ENCODE measurements around the gene GOT2.

GOT2 gene

GRCh38 chr16:58730724-58731370 is 3.3 kb downstream of the GOT2 start:
- Histone ChIP-seq H3K36me3 (ENCODE audit: control insufficient read depth, insufficient read depth, low read length) (no peaks in the 10 kb centered on the region), H3K79me2 (ENCODE audit: control insufficient read depth, insufficient read depth, low read length) (peaks cover 54% of the 10 kb centered on the region), H2BK120ac (ENCODE audit: low read depth, low read length) (no peak overlapping the region), H3K27me3 (ENCODE audit: insufficient read depth, low read length, poor library complexity) (no peaks in the 10 kb centered on the region), H4K8ac (ENCODE audit: low read depth, low read length) (no peak overlapping the region), H3K4me1 (ENCODE audit: control insufficient read depth, low read depth, low read length) (no peaks in the 10 kb centered on the region), H3K4ac (ENCODE audit: low read depth, low read length) (no peak overlapping the region), H3K4me3 (ENCODE audit: low read length) (no peak overlapping the region), H3K56ac (ENCODE audit: low read length) (no peak overlapping the region), H3K79me1 (ENCODE audit: low read length) (peaks cover 17% of the 10 kb centered on the region), H3K9ac (ENCODE audit: low read length) (no peak overlapping the region), H3K23ac (ENCODE audit: low read length) (no peak overlapping the region), H2AK5ac (ENCODE audit: low read length) (no peak overlapping the region), H2BK15ac (replicated peaks; ENCODE audit: low read depth) (no peak overlapping the region), H3K27ac (ENCODE audit: low read depth, low read length) (no peak overlapping the region), H4K5ac (ENCODE audit: low read length) (no peak overlapping the region), H3K4me2 (ENCODE audit: low read length) (no peak overlapping the region), H2BK5ac (ENCODE audit: low read length) (no peak overlapping the region), H3K18ac (ENCODE audit: low read length) (no peak overlapping the region)
- no CpG with 5 or more reads among the region's 11 CpGs for WGBS (ENCODE audit: extremely low coverage, insufficient coverage, low lambda C conversion rate)
- DNase-seq: no peak

- Histone ChIP-seq H2BK120ac (ENCODE audit: low read depth, low read length) (peak overlapping the region; percentile 12), H3K4me2 (ENCODE audit: low read length) (no peak overlapping the region), H3K18ac (ENCODE audit: low read length) (no peak overlapping the region), H3K23ac (ENCODE audit: low read length) (no peak overlapping the region), H3K27me3 (ENCODE audit: insufficient read depth, low read length, poor library complexity) (no peaks in the 10 kb centered on the region), H3K27ac (ENCODE audit: low read depth, low read length) (no peak overlapping the region), H4K8ac (ENCODE audit: low read depth, low read length) (no peak overlapping the region), H3K4me1 (ENCODE audit: control insufficient read depth, low read depth, low read length) (no peaks in the 10 kb centered on the region), H3K56ac (ENCODE audit: low read length) (no peak overlapping the region), H3K9ac (ENCODE audit: low read length) (no peak overlapping the region), H3K79me2 (ENCODE audit: control insufficient read depth, insufficient read depth, low read length) (peaks cover 45% of the 10 kb centered on the region), H3K4ac (ENCODE audit: low read depth, low read length) (no peak overlapping the region), H2BK15ac (replicated peaks; ENCODE audit: low read depth) (no peak overlapping the region), H3K79me1 (ENCODE audit: low read length) (peaks cover 14% of the 10 kb centered on the region), H4K5ac (ENCODE audit: low read length) (no peak overlapping the region), H2AK5ac (ENCODE audit: low read length) (no peak overlapping the region), H3K36me3 (ENCODE audit: control insufficient read depth, insufficient read depth, low read length) (no peaks in the 10 kb centered on the region), H2BK5ac (ENCODE audit: low read length) (no peak overlapping the region), H3K4me3 (ENCODE audit: low read length) (no peak overlapping the region)
- no peak for DNase-seq
- WGBS (ENCODE audit: extremely low coverage, insufficient coverage, low lambda C conversion rate): no CpG with 5 or more reads among the region's 9 CpGs
Measured at GRCh38 chr16:58727796-58728568, 6.1 kb downstream of the GOT2 start.

GRCh38 chr16:58727028-58727781 is 6.9 kb downstream of the GOT2 start:
- Histone ChIP-seq H2BK5ac (ENCODE audit: low read length) (no peak overlapping the region), H3K36me3 (ENCODE audit: control insufficient read depth, insufficient read depth, low read length) (no peaks in the 10 kb centered on the region), H4K5ac (ENCODE audit: low read length) (no peak overlapping the region), H3K56ac (ENCODE audit: low read length) (no peak overlapping the region), H3K4me3 (ENCODE audit: low read length) (no peak overlapping the region), H3K79me1 (ENCODE audit: low read length) (peaks cover 14% of the 10 kb centered on the region), H2AK5ac (ENCODE audit: low read length) (no peak overlapping the region), H3K9ac (ENCODE audit: low read length) (no peak overlapping the region), H3K79me2 (ENCODE audit: control insufficient read depth, insufficient read depth, low read length) (peaks cover 39% of the 10 kb centered on the region), H3K27me3 (ENCODE audit: insufficient read depth, low read length, poor library complexity) (no peaks in the 10 kb centered on the region), H3K18ac (ENCODE audit: low read length) (no peak overlapping the region), H3K4ac (ENCODE audit: low read depth, low read length) (no peak overlapping the region), H3K4me1 (ENCODE audit: control insufficient read depth, low read depth, low read length) (no peaks in the 10 kb centered on the region), H3K23ac (ENCODE audit: low read length) (no peak overlapping the region), H2BK15ac (replicated peaks; ENCODE audit: low read depth) (no peak overlapping the region), H2BK120ac (ENCODE audit: low read depth, low read length) (no peak overlapping the region), H3K27ac (ENCODE audit: low read depth, low read length) (no peak overlapping the region), H4K8ac (ENCODE audit: low read depth, low read length) (no peak overlapping the region), H3K4me2 (ENCODE audit: low read length) (no peak overlapping the region)
- no CpG with 5 or more reads among the region's 9 CpGs for WGBS (ENCODE audit: extremely low coverage, insufficient coverage, low lambda C conversion rate)
- DNase-seq: no peak

GRCh38 chr16:58723109-58723508 is 11.0 kb downstream of the GOT2 start:
- no peak overlapping the region for H3K23ac ChIP-seq (ENCODE audit: low read length)
- no peak overlapping the region for H3K18ac ChIP-seq (ENCODE audit: low read length)
- no peak overlapping the region for H3K56ac ChIP-seq (ENCODE audit: low read length)
- H4K5ac ChIP-seq (ENCODE audit: low read length): no peak overlapping the region
- no peak overlapping the region for H3K9ac ChIP-seq (ENCODE audit: low read length)
- no peak overlapping the region for H2BK120ac ChIP-seq (ENCODE audit: low read depth, low read length)
- peaks cover 9% of the 10 kb centered on the region for H3K79me2 ChIP-seq (ENCODE audit: control insufficient read depth, insufficient read depth, low read length)
- H3K79me1 ChIP-seq (ENCODE audit: low read length): peaks cover 5% of the 10 kb centered on the region
- no peak for DNase-seq
- H3K4me1 ChIP-seq (ENCODE audit: control insufficient read depth, low read depth, low read length): no peaks in the 10 kb centered on the region
- H3K27me3 ChIP-seq (ENCODE audit: insufficient read depth, low read length, poor library complexity): no peaks in the 10 kb centered on the region
- no peak overlapping the region for H4K8ac ChIP-seq (ENCODE audit: low read depth, low read length)
- H3K4ac ChIP-seq (ENCODE audit: low read depth, low read length): no peak overlapping the region
- H2AK5ac ChIP-seq (ENCODE audit: low read length): no peak overlapping the region
- H2BK5ac ChIP-seq (ENCODE audit: low read length): no peak overlapping the region
- H3K36me3 ChIP-seq (ENCODE audit: control insufficient read depth, insufficient read depth, low read length): peaks cover 4% of the 10 kb centered on the region
- H3K27ac ChIP-seq (ENCODE audit: low read depth, low read length): no peak overlapping the region
- H3K4me3 ChIP-seq (ENCODE audit: low read length): no peak overlapping the region
- no peak overlapping the region for H3K4me2 ChIP-seq (ENCODE audit: low read length)
- no peak overlapping the region for H2BK15ac ChIP-seq (replicated peaks; ENCODE audit: low read depth)
- WGBS (ENCODE audit: extremely low coverage, insufficient coverage, low lambda C conversion rate): no CpG with 5 or more reads among the region's 3 CpGs

- Histone ChIP-seq H4K8ac (ENCODE audit: low read depth, low read length) (no peak overlapping the region), H3K56ac (ENCODE audit: low read length) (no peak overlapping the region), H3K79me1 (ENCODE audit: low read length) (no peaks in the 10 kb centered on the region), H2BK5ac (ENCODE audit: low read length) (no peak overlapping the region), H2AK5ac (ENCODE audit: low read length) (no peak overlapping the region), H3K79me2 (ENCODE audit: control insufficient read depth, insufficient read depth, low read length) (no peaks in the 10 kb centered on the region), H3K4me3 (ENCODE audit: low read length) (no peak overlapping the region), H3K27me3 (ENCODE audit: insufficient read depth, low read length, poor library complexity) (no peaks in the 10 kb centered on the region), H3K36me3 (ENCODE audit: control insufficient read depth, insufficient read depth, low read length) (peaks cover 14% of the 10 kb centered on the region), H2BK15ac (replicated peaks; ENCODE audit: low read depth) (no peak overlapping the region), H3K4me1 (ENCODE audit: control insufficient read depth, low read depth, low read length) (no peaks in the 10 kb centered on the region), H3K9ac (ENCODE audit: low read length) (no peak overlapping the region), H4K5ac (ENCODE audit: low read length) (no peak overlapping the region), H3K18ac (ENCODE audit: low read length) (no peak overlapping the region), H3K27ac (ENCODE audit: low read depth, low read length) (no peak overlapping the region), H2BK120ac (ENCODE audit: low read depth, low read length) (no peak overlapping the region), H3K4me2 (ENCODE audit: low read length) (no peak overlapping the region), H3K4ac (ENCODE audit: low read depth, low read length) (no peak overlapping the region), H3K23ac (ENCODE audit: low read length) (no peak overlapping the region)
- DNase-seq: no peak
- WGBS (ENCODE audit: extremely low coverage, insufficient coverage, low lambda C conversion rate): no CpG with 5 or more reads among the region's 13 CpGs
Measured at GRCh38 chr16:58717994-58718393, 16.1 kb downstream of the GOT2 start.
